GM18861 (cell line): ENCODE results near the gene STX1B.
"Not testable (repeated sequence)": the region's sequence is repeated elsewhere in the genome, so short reads cannot be mapped to it uniquely, and the experiment has no call there.

ENCODE experiments used
- ATAC-seq: cut with Tn5 transposase; IDR thresholded peaks from one replicate; pipeline ENCODE4 v1.9.1; 2021; ENCODE audit not compliant: unreplicated experiment

STX1B gene

GRCh38 chr16:31016018-31016417 lies 5.6 kb upstream of the STX1B start:
- ATAC-seq: no peak

- not testable (repeated sequence) for ATAC-seq
Observed at GRCh38 chr16:31013292-31013691, 2.9 kb upstream of the STX1B start.

- not testable (repeated sequence) for ATAC-seq
Observed at GRCh38 chr16:31011815-31012214, 1.4 kb upstream of the STX1B start.

GRCh38 chr16:31009894-31010584 lies 399 bp downstream of the STX1B start:
- ATAC-seq: no peak

- ATAC-seq: no peak
Observed at GRCh38 chr16:31009120-31009519, 1.3 kb downstream of the STX1B start.

- ATAC-seq: no peak
Observed at GRCh38 chr16:31008551-31008950, 1.9 kb downstream of the STX1B start.

- no peak for ATAC-seq
Observed at GRCh38 chr16:31008149-31008548, 2.3 kb downstream of the STX1B start.

GRCh38 chr16:31007684-31008083 lies 2.8 kb downstream of the STX1B start:
- no peak for ATAC-seq

GRCh38 chr16:31006589-31006988 lies 3.8 kb downstream of the STX1B start:
- no peak for ATAC-seq

GRCh38 chr16:31006086-31006385 lies 4.4 kb downstream of the STX1B start:
- ATAC-seq: no peak

- ATAC-seq: no peak
Observed at GRCh38 chr16:31005350-31006085, 4.9 kb downstream of the STX1B start.

GRCh38 chr16:31004658-31005057 lies 5.8 kb downstream of the STX1B start:
- no peak for ATAC-seq

GRCh38 chr16:31003744-31004143 lies 6.7 kb downstream of the STX1B start:
- ATAC-seq: no peak

GRCh38 chr16:31002862-31003341 lies 7.5 kb downstream of the STX1B start:
- ATAC-seq: no peak

GRCh38 chr16:31002250-31002700 lies 8.2 kb downstream of the STX1B start:
- no peak for ATAC-seq

GRCh38 chr16:31001507-31002249 lies 8.8 kb downstream of the STX1B start:
- no peak for ATAC-seq

- ATAC-seq: no peak
Observed at GRCh38 chr16:31000671-31001382, 9.6 kb downstream of the STX1B start.

GRCh38 chr16:30998852-30999761 lies 11.3 kb downstream of the STX1B start:
- ATAC-seq: no peak

- no peak for ATAC-seq
Observed at GRCh38 chr16:30997725-30998711, 12.4 kb downstream of the STX1B start.
